K562 (cell line): Measurements from ENCODE around the gene CTCFL. TPM values are rescaled to one million over a fixed set of nuclear protein-coding genes. Genes with fewer than 3 reads are reported as not detected.

ENCODE experiments used
- ATAC-seq: fragments of 200-7000 bp; cut with Tn5 transposase; 3 replicates; pipeline ENCODE4 v1.9.1; 2020; ENCODE audit warnings: moderate library complexity
- BruUV-seq: library from RNA; stranded (reverse); fragments of 400-500 nt; replicated peaks from 2 replicates; lab custom pipeline; 2021; lab: Mats Ljungman, UMichigan
- CTCF ChIA-PET: fragments of 300-600 bp; formaldehyde crosslinking; extraction: SDS; loops from one replicate; lab custom pipeline; 2021; ENCODE audit warnings: low intra/inter-chr PET ratio; lab: Yijun Ruan, JAX
- POLR2A ChIA-PET: fragments of 300-600, 350-650 bp; sonication (Branson Sonifier 250); formaldehyde crosslinking; extraction: SDS; loops from one replicate; lab custom pipeline; 2021; ENCODE audit warnings: antibody characterized with exemption, inconsistent platforms; lab: Yijun Ruan, JAX
- DNase-seq, 4 experiments: peaks; one replicate each; pipeline versions ENCODE4 v3.0.0 to v3.0.0-alpha.2; 2011 to 2018; ENCODE audit warnings: low spot score in 3 of 4, mixed read lengths in 3 of 4; ENCODE audit errors: extremely low read depth in 1 of 4
- FAIRE-seq: peaks from 2 replicates; lab custom pipeline; 2011; peaks lifted over from hg19 to GRCh38; lab: Jason Lieb, UNC
- H2AFZ ChIP-seq: 2 replicates; pipeline ENCODE4 v1.6.0; 2011; ENCODE audit warnings: low read depth, low read length, control low read depth, inconsistent platforms
- H3K27ac ChIP-seq: fragments of 200-600 bp; 3 replicates; pipeline ENCODE4 v1.8.0; 2011; ENCODE audit warnings: low read depth, mild to moderate bottlenecking, control low read depth, inconsistent platforms, low read length, moderate library complexity, mixed read lengths; ENCODE audit errors: extremely low read depth
- H3K27me3 ChIP-seq, 2 experiments: fragments of 300-600 bp in 1 of 2; 2 replicates in 1 of 2; 3 replicates in 1 of 2; pipeline versions ENCODE4 v1.6.0 to v1.8.0; 2011; ENCODE audit warnings: inconsistent platforms in 2 of 2, low read length in 2 of 2, mild to moderate bottlenecking in 1 of 2, mixed read lengths in 1 of 2, moderate library complexity in 1 of 2; ENCODE audit not compliant: control insufficient read depth in 2 of 2, insufficient read depth in 2 of 2
- H3K36me3 ChIP-seq: fragments of 300-600 bp; 3 replicates; pipeline ENCODE4 v1.8.0; 2011; ENCODE audit warnings: mild to moderate bottlenecking, low read length, inconsistent platforms; ENCODE audit not compliant: control insufficient read depth, insufficient read depth
- H3K4me1 ChIP-seq, 2 experiments: fragments of 200-600 bp in 1 of 2; replicated peaks in 1 of 2; 2 replicates in 1 of 2; 3 replicates in 1 of 2; pipeline versions ENCODE4 v1.5.1 to v1.8.0; 2011; ENCODE audit warnings: inconsistent platforms in 2 of 2, low read length in 2 of 2, mild to moderate bottlenecking in 1 of 2, mixed read lengths in 1 of 2, moderate library complexity in 1 of 2; ENCODE audit not compliant: control insufficient read depth in 2 of 2, insufficient read depth in 2 of 2
- H3K4me2 ChIP-seq: 2 replicates; pipeline ENCODE4 v1.6.1; 2011; ENCODE audit warnings: low read length, control low read depth, inconsistent platforms, mixed read lengths; ENCODE audit not compliant: insufficient read depth
- H3K4me3 ChIP-seq: fragments of 200-600 bp; sonication (generic), shearing (Covaris generic); 2 replicates; pipeline ENCODE4 v1.5.1; 2016; ENCODE audit warnings: control low read depth, inconsistent platforms
- H3K79me2 ChIP-seq: fragments of 200-600 bp; 3 replicates; pipeline ENCODE4 v1.8.0; 2011; ENCODE audit warnings: low read length, inconsistent platforms; ENCODE audit not compliant: control insufficient read depth, insufficient read depth
- H3K9ac ChIP-seq, 2 experiments: 2 replicates each; pipeline versions ENCODE4 v1.6.0 to v1.6.1; 2011; ENCODE audit warnings: low read depth in 2 of 2, low read length in 2 of 2, control low read depth in 1 of 2, inconsistent platforms in 1 of 2, mild to moderate bottlenecking in 1 of 2, mixed read lengths in 1 of 2; ENCODE audit not compliant: insufficient read depth in 1 of 2
- H3K9me1 ChIP-seq: one replicate; pipeline ENCODE4 v1.6.0; 2011; ENCODE audit warnings: inconsistent platforms, mild to moderate bottlenecking, low read length, moderate library complexity; ENCODE audit not compliant: control insufficient read depth, insufficient read depth
- H3K9me3 ChIP-seq: replicated peaks from 2 replicates; pipeline ENCODE4 v1.5.1; 2011; ENCODE audit warnings: low read depth, low read length, inconsistent platforms; ENCODE audit not compliant: control insufficient read depth, insufficient read depth
- H4K20me1 ChIP-seq: replicated peaks from 2 replicates; pipeline ENCODE4 v1.6.1; 2011; ENCODE audit warnings: low read length, inconsistent platforms, mixed read lengths; ENCODE audit not compliant: control insufficient read depth, insufficient read depth
- HDAC1 ChIP-seq, 2 experiments: fragments of 450-650 bp; IDR thresholded peaks; 2 replicates each; pipeline ENCODE4 v1.6.1; 2016 to 2017; ENCODE audit warnings: inconsistent platforms in 1 of 2, mild to moderate bottlenecking in 1 of 2, moderate library complexity in 1 of 2
- HNRNPK ChIP-seq: fragments of 200-400 bp; formaldehyde crosslinking; IDR thresholded peaks from one replicate; pipeline ENCODE4 v1.6.1; 2018; ENCODE audit warnings: mild to moderate bottlenecking, low read depth, low read length; ENCODE audit not compliant: poor library complexity, severe bottlenecking
- JUNB ChIP-seq: fragments of 450-650 bp; formaldehyde crosslinking; conservative IDR thresholded peaks from 2 replicates; pipeline ENCODE4 v1.4.0; 2020; ENCODE audit warnings: mild to moderate bottlenecking
- KLF16 ChIP-seq: IDR thresholded peaks from 2 replicates; pipeline ENCODE4 v1.6.1; 2016; ENCODE audit warnings: antibody characterized with exemption
- NCOA2 ChIP-seq, 2 experiments: fragments of 450-650 bp; IDR thresholded peaks; 2 replicates each; pipeline ENCODE4 v1.6.1; 2018; ENCODE audit warnings: mild to moderate bottlenecking in 2 of 2, moderate library complexity in 1 of 2; ENCODE audit not compliant: partially characterized antibody in 2 of 2
- NFATC3 ChIP-seq: fragments of 450-650 bp; IDR thresholded peaks from 2 replicates; pipeline ENCODE4 v1.6.1; 2017; ENCODE audit warnings: mild to moderate bottlenecking
- NR3C1 ChIP-seq: sonication (generic); formaldehyde crosslinking; IDR thresholded peaks from 2 replicates; pipeline ENCODE4 v1.8.1; 2022; ENCODE audit warnings: missing genetic modification reagents
- PHTF2 ChIP-seq: fragments of 250-450 bp; sonication (Bioruptor Pico); IDR thresholded peaks from 2 replicates; pipeline ENCODE4 v1.5.0; 2021; ENCODE audit warnings: mild to moderate bottlenecking
- RAD51 ChIP-seq: fragments of 450-650 bp; IDR thresholded peaks from 2 replicates; pipeline ENCODE4 v1.7.1; 2016; ENCODE audit warnings: low read depth, mild to moderate bottlenecking, borderline replicate concordance
- RBBP5 ChIP-seq: fragments of 200-600 bp; sonication (generic); IDR thresholded peaks from 2 replicates; pipeline ENCODE4 v1.6.1; 2012; ENCODE audit warnings: borderline replicate concordance, mild to moderate bottlenecking, low read length, control low read depth, inconsistent platforms; ENCODE audit not compliant: insufficient read depth, poor library complexity, severe bottlenecking
- SMARCA5 ChIP-seq: fragments of 450-650 bp; IDR thresholded peaks from 2 replicates; pipeline ENCODE4 v1.6.1; 2016
- SP2 ChIP-seq: IDR thresholded peaks from 2 replicates; pipeline ENCODE4 v1.6.1; 2011; ENCODE audit warnings: mild to moderate bottlenecking, low read depth, low read length, moderate library complexity; ENCODE audit not compliant: poor library complexity, severe bottlenecking; ENCODE audit errors: extremely low read depth
- SRSF7 ChIP-seq: fragments of 200-400 bp; formaldehyde crosslinking; optimal IDR thresholded peaks from 2 replicates; pipeline ENCODE3; 2017; ENCODE audit warnings: mild to moderate bottlenecking, low read depth, low read length
- ZBTB8A ChIP-seq: fragments of 450-650 bp; IDR thresholded peaks from 2 replicates; pipeline ENCODE4 v1.6.1; 2018; ENCODE audit warnings: mild to moderate bottlenecking, moderate library complexity; ENCODE audit not compliant: partially characterized antibody
- ZNF3 ChIP-seq: fragments of 250-450 bp; sonication (Bioruptor Pico); IDR thresholded peaks from 2 replicates; pipeline ENCODE4 v1.5.0; 2021; ENCODE audit warnings: mild to moderate bottlenecking, moderate library complexity
- WGBS: fragments of 100-300 bp; shearing (Covaris generic); methylation state at CpG from one replicate; pipeline ENCODE4 v1.1.6; 2016; ENCODE audit warnings: low coverage, mixed read lengths; ENCODE audit not compliant: insufficient coverage; ENCODE audit errors: missing lambda C conversion rate; 5-methylcytosine and 5-hydroxymethylcytosine counted together
- in situ Hi-C: fragments of 300-500 bp; cut with MboI; formaldehyde crosslinking; loops from 4 replicates; pipeline ENCODE4 v1.15.0; 2018; ENCODE audit warnings: inconsistent platforms, mixed read lengths
- intact Hi-C: fragments of 100-400 bp; cut with micrococcal nuclease; formaldehyde crosslinking; loops from 2 replicates; pipeline ENCODE4 v1.14.2; 2022
- polyA plus RNA-seq, 8 experiments: library from polyadenylated mRNA; depleted of rRNA in 4 of 8; stranded (reverse) in 5 of 8; unstranded in 3 of 8; fragments of >200 nt; fragmentation: Nextera tagmentation in 2 of 8; fragmentation: Illumina TruSeq in 1 of 8; extraction: Ambion mirVana in 2 of 8; extraction: Trizol in 1 of 8; gene quantifications; 2 replicates each; pipeline versions ENCODE4 v1.2.1 to v1.2.3, GENCODE V29; 2011 to 2014; ENCODE audit warnings: inconsistent platforms in 1 of 8, missing spikeins in 1 of 8
- total RNA-seq, 7 experiments: library from RNA; depleted of rRNA in 6 of 7; stranded (reverse); fragments of >200 nt in 6 of 7; fragmentation: Illumina TruSeq in 2 of 7; extraction: Trizol in 2 of 7; gene quantifications; 2 replicates each; pipeline versions ENCODE4 v1.2.1 to v1.2.3, GENCODE V29; 2011 to 2021; ENCODE audit warnings: low replicate concordance in 1 of 7

The CTCFL gene
- total and polyA plus RNA-seq, 9 of the 15 experiments (the other 6 are each of a cell fraction or from before 2014, with no cell fraction given), result 42.4 to 188 (median 111) TPM

DNA sequence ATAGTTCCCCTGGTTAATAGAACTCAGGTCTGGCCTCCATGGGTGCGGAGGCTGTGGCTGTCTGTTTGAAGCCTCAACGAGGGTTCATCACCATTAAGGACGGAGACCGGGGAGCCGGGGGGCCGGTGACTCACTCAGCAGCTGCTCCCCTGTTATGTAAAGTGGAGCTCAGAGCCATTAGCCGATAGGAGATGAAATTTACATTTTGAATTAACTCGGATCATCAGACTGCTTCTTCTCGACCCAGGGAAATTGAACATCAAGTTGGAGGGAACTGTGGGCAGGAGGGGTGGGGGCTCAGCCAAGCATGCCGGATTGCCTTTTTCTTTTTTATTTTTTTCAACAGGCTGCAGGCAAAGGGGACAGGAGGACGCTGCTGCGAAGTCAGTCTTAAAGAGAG, 48.3 kb upstream of the CTCFL start:
- DNase-seq (no peak), FAIRE-seq (no peak), ATAC-seq (no peak)
- Histone ChIP-seq H3K27ac (no peak overlapping the region), H3K9me1 (no peaks in the 10 kb centered on the region), H3K4me1 (peaks cover 12 to 16% of the 10 kb centered on the region in 2 experiments; a peak in 4 of 5 replicates), H3K27me3 (peaks cover 10 to 25% of the 10 kb centered on the region in 2 experiments; a peak in 3 of 5 replicates), H3K4me2 (no peak overlapping the region), H3K9ac (no peak overlapping the region), H3K79me2 (no peaks in the 10 kb centered on the region), H4K20me1 (no peaks in the 10 kb centered on the region), H2AFZ (no peak overlapping the region), H3K36me3 (no peaks in the 10 kb centered on the region), H3K4me3 (no peak overlapping the region), H3K9me3 (no peaks in the 10 kb centered on the region)
- CTCF ChIA-PET, result no interaction called here
- in situ Hi-C loops (no loop called here), intact Hi-C loops (no loop called here)
- BruUV-seq, result no TSS peak
- WGBS, result 33% methylated on average over 12 of the region's 12 CpGs
- POLR2A ChIA-PET, result interaction anchor here (0.6 to 0.9 kb wide), 3 partner anchors 8 to 159 kb away, joined by 3 to 4 read pairs (median 3); no protein-coding TSS in a partner anchor
- no peak for TF ChIP-seq RBBP5
- TF ChIP-seq SMARCA5, result no peak
- TF ChIP-seq RAD51, result no peak
- no peak for TF ChIP-seq SP2
- TF ChIP-seq KLF16, result no peak
- no peak for TF ChIP-seq NR3C1 (CRISPR knock-in tag)
- TF ChIP-seq ZNF3 (CRISPR knock-in tag), result no peak
- no peak for TF ChIP-seq PHTF2 (CRISPR knock-in tag)
- TF ChIP-seq NFATC3, result no peak
- TF ChIP-seq SRSF7, result no peak
- TF ChIP-seq HNRNPK, result no peak
- no peak for TF ChIP-seq ZBTB8A
- no peak for TF ChIP-seq HDAC1 (IDR thresholded peaks at IDR 0.05)
- no peak for TF ChIP-seq NCOA2 (IDR thresholded peaks at IDR 0.05; ENCODE audit: partially characterized antibody in 2 of 2)
- TF ChIP-seq JUNB (CRISPR knock-in tag), result no peak
